ENCODE results near the gene AIM2. TPM values are rescaled to one million over a fixed set of nuclear protein-coding genes. Genes with fewer than 3 reads are reported as not detected.

AIM2 gene
- total RNA-seq, 1 experiment from 2014 or later: 1.1 TPM

- no peaks in the 10 kb centered on the region for H3K79me1 ChIP-seq (ENCODE audit: insufficient read depth, low read depth, low read length, poor library complexity, severe bottlenecking)
- H2BK12ac ChIP-seq (ENCODE audit: insufficient read length, low read depth, low read length): no peak overlapping the region
- H3K4me1 ChIP-seq (ENCODE audit: insufficient read depth, low read length): no peaks in the 10 kb centered on the region
- Mint-ChIP-seq H3K4me1 (peaks cover 0 to 3% of the 10 kb centered on the region in 2 experiments; a peak in 1 of 4 replicates), H3K27me3 (ENCODE audit: low read depth) (no peaks in the 10 kb centered on the region), H3K36me3 (ENCODE audit: insufficient read depth in 1 of 3, low read depth in 3 of 3) (peaks cover 0 to 4% (median 1%) of the 10 kb centered on the region in 3 experiments; a peak in 3 of 7 replicates), H3K9me3 (no peaks in the 10 kb centered on the region), H3K27ac (no peak overlapping the region), H3K4me3 (no peak overlapping the region)
- DNase-seq: no peak
- H4K5ac ChIP-seq (ENCODE audit: insufficient read length, low read depth, low read length): no peak overlapping the region
- no peak overlapping the region for H2BK15ac ChIP-seq (ENCODE audit: low read depth, low read length)
- no peaks in the 10 kb centered on the region for H3K79me2 ChIP-seq (ENCODE audit: insufficient read depth, low read length)
- no CpG with 5 or more reads among the region's 1 CpG for WGBS (ENCODE audit: extremely low coverage, insufficient read length, low lambda C conversion rate)
- H3K23me2 ChIP-seq (ENCODE audit: insufficient read length, low read depth, low read length, poor library complexity, severe bottlenecking): no peaks in the 10 kb centered on the region
- no peak overlapping the region for H4K91ac ChIP-seq (ENCODE audit: insufficient read length, low read depth, low read length)
- H3T11ph ChIP-seq (ENCODE audit: low read length): no peak overlapping the region
- no peaks in the 10 kb centered on the region for H3K9me3 ChIP-seq (ENCODE audit: control insufficient read depth, low read depth, low read length)
- H3K27ac ChIP-seq (ENCODE audit: insufficient read length, low read depth, low read length): no peak overlapping the region
- no peaks in the 10 kb centered on the region for H4K20me1 ChIP-seq (ENCODE audit: control insufficient read depth, insufficient read depth, insufficient read length)
- TF ChIP-seq, protein P1, sequence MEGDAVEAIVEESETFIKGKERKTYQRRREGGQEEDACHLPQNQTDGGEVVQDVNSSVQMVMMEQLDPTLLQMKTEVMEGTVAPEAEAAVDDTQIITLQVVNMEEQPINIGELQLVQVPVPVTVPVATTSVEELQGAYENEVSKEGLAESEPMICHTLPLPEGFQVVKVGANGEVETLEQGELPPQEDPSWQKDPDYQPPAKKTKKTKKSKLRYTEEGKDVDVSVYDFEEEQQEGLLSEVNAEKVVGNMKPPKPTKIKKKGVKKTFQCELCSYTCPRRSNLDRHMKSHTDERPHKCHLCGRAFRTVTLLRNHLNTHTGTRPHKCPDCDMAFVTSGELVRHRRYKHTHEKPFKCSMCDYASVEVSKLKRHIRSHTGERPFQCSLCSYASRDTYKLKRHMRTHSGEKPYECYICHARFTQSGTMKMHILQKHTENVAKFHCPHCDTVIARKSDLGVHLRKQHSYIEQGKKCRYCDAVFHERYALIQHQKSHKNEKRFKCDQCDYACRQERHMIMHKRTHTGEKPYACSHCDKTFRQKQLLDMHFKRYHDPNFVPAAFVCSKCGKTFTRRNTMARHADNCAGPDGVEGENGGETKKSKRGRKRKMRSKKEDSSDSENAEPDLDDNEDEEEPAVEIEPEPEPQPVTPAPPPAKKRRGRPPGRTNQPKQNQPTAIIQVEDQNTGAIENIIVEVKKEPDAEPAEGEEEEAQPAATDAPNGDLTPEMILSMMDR (conservative IDR thresholded peaks at IDR 0.05): no peak
- no peak overlapping the region for H2BK5ac ChIP-seq (ENCODE audit: insufficient read length, low read length)
- H3K18ac ChIP-seq (ENCODE audit: insufficient read length, low read depth, low read length): no peak overlapping the region
- H3K56ac ChIP-seq (ENCODE audit: insufficient read length, low read depth, low read length): no peak overlapping the region
- H2AFZ ChIP-seq (ENCODE audit: low read length): no peak overlapping the region
- H2AK5ac ChIP-seq (ENCODE audit: insufficient read length, low read length): no peak overlapping the region
- H3K4me2 ChIP-seq (ENCODE audit: insufficient read depth, insufficient read length, low read length): no peak overlapping the region
- no peak overlapping the region for H2BK20ac ChIP-seq (ENCODE audit: low read depth, low read length, poor library complexity, severe bottlenecking)
- no peak overlapping the region for H3K23ac ChIP-seq (ENCODE audit: insufficient read length, low read depth, low read length)
- H3K27me3 ChIP-seq (ENCODE audit: insufficient read depth, low read length): no peaks in the 10 kb centered on the region
- H3K4ac ChIP-seq (ENCODE audit: low read depth, low read length): no peak overlapping the region
- H3K14ac ChIP-seq (ENCODE audit: insufficient read depth, low read length): no peak overlapping the region
- no peak overlapping the region for H2BK120ac ChIP-seq (ENCODE audit: low read depth, low read length, poor library complexity, severe bottlenecking)
- no peak overlapping the region for H4K8ac ChIP-seq (replicated peaks; ENCODE audit: insufficient read length, low read depth, low read length)
- H3K9ac ChIP-seq (ENCODE audit: extremely low read depth, insufficient read length, low read length): no peak overlapping the region
These were observed 24.0 kb upstream of the AIM2 start for GRCh38 chr1:159100589-159100988.

All from H9 (cell line).